Activated CD4-positive, alpha-beta T cell treated with anti-CD3 and anti-CD28 coated beads, Interleukin-2, amount 50 U/mL, for 24 hours (primary cell): ENCODE data around the gene MGMT.

Experiments
- DNase-seq, 2 donors: peaks; one replicate each; pipeline ENCODE4 v3.0.0-alpha.2; 2020; ENCODE audit warnings: low read depth in 1 of 2, low spot score in 1 of 2

MGMT gene

GRCh38 chr10:129725890-129726631 lies 259.0 kb downstream of the MGMT start:
- no peak for DNase-seq

GRCh38 chr10:129727071-129727470 lies 260.0 kb downstream of the MGMT start:
- no peak for DNase-seq

- no peak for DNase-seq
Measured at GRCh38 chr10:129727495-129727894, 260.5 kb downstream of the MGMT start.

- no peak for DNase-seq
Measured at GRCh38 chr10:129728246-129728820, 261.3 kb downstream of the MGMT start.

- no peak for DNase-seq
Measured at GRCh38 chr10:129728905-129729795, 262.1 kb downstream of the MGMT start.

GRCh38 chr10:129730272-129730992 lies 263.4 kb downstream of the MGMT start:
- DNase-seq = no peak

- no peak for DNase-seq
Measured at GRCh38 chr10:129730993-129731325, 263.9 kb downstream of the MGMT start.

GRCh38 chr10:129740532-129741279 lies 273.7 kb downstream of the MGMT start:
- DNase-seq = no peak

GRCh38 chr10:129741280-129741977 lies 274.4 kb downstream of the MGMT start:
- DNase-seq = no peak

- no peak for DNase-seq
Measured at GRCh38 chr10:129741978-129742741, 275.1 kb downstream of the MGMT start.

GRCh38 chr10:129742742-129743550 lies 275.9 kb downstream of the MGMT start:
- no peak for DNase-seq

- DNase-seq = no peak
Measured at GRCh38 chr10:129743738-129744133, 276.7 kb downstream of the MGMT start.

GRCh38 chr10:129744134-129745111 lies 277.4 kb downstream of the MGMT start:
- DNase-seq = no peak

GRCh38 chr10:129745186-129745750 lies 278.2 kb downstream of the MGMT start:
- DNase-seq = no peak

- no peak for DNase-seq
Measured at GRCh38 chr10:129754211-129755050, 287.4 kb downstream of the MGMT start.

GRCh38 chr10:129755158-129755591 lies 288.1 kb downstream of the MGMT start:
- no peak for DNase-seq
